GM19193 (cell line): ENCODE results near the gene RET.

ENCODE experiments used
- POLR2A ChIP-seq: IDR thresholded peaks from 4 replicates; pipeline ENCODE4 v1.6.1; 2011; ENCODE audit not compliant: insufficient read depth, insufficient read length; ENCODE audit errors: extremely low read depth

Gene RET

DNA sequence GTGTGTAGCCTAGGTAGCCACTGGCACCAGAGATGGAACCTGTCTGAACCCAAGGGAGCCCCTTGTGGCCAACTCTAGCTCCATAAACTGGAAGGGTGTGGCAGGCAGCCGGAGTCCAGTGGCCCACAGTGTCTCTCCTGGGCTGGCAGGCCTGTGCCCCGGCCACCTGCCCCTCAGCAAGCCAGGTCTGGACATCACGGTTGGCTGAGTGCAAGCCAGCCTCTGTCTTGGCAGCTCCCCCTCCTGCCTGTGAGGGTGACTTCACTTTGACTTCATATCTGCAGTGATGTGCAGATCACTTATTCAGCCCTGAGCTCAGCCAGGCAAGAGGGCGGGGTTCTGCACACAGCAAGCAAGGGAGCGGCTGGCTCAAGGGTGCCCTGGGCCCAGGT lies 1.3 kb upstream of the RET start:
- no peak for TF ChIP-seq POLR2A

DNA sequence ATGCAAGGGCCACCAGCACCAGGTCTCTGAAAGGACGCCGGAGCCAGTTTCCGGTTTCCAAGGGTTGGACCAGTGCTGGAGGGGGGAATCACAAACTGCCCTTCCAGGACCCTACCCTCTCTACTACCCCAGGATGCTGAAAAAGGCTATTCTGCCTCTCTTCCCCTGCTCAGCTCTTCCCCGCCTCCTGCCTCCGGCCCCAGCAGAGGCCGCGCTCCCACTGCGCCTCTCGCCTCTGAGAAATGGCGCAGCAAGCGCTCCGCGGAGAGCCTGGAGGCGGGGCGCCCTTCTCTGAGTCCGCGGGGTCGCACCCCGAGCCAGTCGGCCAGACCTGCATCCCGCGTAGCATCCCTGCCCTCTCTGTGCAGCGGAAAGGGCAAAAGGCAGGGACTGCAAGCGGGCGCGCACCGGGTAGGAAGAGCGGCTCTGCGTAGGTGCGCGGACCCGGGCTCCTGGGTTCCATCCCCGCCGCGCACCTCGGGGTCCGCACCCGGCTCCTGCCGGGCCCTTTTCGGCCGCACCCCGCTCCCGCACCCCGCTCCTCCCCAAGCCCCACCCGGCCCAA lies 476 bp upstream of the RET start:
- no peak for TF ChIP-seq POLR2A

DNA sequence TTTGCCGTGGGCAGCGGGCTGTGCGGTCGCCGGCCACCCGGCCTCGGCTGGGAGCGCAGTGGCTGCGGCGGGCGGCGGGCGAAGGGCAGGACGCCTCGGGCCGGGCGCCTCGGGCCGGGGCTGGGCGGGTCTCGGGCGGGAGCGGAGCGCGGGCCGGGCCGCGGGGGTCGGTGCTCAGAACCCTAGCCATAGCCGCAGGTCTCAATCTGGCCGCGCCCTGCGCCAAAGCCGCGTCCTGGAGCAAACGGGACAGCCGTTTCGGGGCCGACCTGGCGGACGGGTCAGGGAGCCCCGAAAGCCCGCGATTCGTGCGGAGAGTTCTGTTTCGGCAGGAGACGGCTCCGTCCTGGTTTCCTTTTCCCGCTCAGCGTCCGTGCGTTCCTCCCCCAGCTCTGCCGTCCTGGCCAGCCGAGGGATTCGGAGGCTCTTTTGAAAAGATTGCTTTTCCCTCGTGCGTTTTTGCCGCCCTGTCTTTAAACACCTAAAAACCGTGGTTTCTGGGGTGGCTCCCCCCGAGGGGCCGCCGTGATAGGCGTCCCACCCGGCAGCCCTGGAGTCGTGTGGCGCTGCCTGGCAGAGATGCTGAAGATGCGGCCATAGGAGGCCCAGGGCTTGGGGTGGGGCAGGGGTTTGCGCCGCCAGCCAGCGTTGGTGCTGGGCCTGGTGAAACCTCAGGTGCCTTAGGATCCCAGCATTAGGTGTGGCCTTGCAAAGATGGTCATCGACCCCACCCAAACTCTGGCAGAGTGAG lies 727 bp downstream of the RET start:
- TF ChIP-seq POLR2A: no peak

DNA sequence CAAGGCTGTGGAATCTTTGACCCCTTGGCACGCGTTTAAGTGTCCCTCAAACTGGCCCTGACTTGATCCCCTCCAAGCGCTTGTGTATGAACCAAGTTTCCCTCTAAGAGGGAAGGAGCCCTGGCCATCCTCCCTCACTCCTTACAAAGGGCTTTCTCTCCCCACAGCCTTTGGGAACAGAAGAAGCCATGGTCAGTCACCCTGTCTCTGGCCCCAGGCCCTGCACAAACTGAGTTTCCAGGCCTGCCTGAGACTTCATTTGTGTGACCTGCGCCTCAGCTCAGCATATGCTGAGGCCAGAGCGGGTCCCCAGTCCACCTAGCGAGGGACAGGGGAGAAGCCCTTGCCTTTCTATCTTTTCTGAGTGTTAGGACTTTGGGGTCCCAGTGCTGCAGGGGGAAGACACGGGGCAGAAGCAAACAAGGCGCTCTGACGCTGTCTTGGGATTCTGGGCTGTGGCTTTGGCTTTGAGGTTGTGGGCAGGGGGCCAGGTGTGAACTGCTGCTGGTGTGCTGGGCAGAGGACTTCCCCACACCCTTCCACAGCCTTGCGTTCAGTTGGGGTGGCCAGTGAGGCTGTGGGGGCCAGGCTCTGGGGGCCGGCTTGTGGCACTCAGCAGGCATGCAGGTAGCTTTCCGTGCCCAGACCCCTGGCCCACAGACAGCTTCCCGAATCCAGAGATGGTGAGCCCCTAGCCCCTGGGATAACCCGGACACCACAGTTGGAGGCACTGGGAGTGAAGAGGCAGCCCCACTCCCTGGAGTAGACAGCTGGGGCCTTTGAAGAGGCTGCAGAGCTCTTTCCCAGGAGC lies 1.5 kb downstream of the RET start:
- no peak for TF ChIP-seq POLR2A

DNA sequence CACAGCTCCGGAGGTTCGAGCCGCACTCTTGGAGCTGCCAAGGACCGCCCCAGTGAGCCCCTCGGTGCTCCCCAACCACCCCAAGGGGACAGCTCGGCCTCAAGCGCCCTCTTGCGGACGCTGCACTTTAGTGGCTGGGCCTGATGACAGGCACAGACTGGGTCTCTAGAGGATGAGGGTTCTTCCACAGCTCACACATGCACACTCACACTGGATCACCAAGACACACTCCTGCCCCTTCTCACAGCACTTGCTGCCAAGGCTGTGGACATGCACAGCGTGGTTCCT lies 2.1 kb downstream of the RET start:
- no peak for TF ChIP-seq POLR2A

DNA sequence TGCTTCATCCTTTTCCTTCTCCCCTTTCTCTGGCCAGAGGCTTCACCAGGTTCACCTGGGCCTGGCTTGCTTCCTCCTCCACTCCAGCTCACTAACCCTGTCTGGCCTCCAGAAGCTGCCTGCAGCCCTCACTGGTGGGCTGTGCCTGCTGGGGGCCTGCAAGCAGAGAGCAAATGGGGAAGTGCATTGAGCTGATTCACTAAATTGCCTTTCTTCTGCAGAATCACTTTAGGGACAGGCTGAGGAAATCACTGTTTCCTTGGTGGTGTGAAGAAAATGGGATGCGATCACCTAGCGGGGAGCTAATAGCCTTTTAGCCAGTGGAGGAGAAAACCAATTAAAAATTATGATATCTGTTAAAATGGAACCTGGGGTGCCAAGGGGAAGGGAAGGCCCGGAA lies 3.0 kb downstream of the RET start:
- no peak for TF ChIP-seq POLR2A

DNA sequence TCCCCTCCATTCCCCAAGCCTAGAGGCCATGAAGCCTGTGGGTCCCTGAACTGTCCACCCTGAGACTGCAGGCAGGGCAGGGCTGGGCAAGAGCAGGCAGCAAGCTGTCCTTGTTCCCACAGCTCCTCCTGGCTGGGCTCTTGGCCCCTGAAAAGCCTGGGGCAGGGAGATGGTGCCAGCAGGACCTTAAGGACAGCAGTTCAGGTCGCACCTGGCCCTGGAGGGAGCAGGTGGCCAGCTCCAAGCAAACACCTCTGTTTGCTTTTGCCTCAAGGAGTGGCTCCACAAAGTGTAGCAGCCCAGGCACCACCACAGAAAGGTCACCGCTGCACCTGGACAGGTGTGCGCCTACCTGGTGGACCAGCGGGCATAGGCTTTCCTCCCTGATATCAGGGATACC lies 5.2 kb downstream of the RET start:
- no peak for TF ChIP-seq POLR2A

DNA sequence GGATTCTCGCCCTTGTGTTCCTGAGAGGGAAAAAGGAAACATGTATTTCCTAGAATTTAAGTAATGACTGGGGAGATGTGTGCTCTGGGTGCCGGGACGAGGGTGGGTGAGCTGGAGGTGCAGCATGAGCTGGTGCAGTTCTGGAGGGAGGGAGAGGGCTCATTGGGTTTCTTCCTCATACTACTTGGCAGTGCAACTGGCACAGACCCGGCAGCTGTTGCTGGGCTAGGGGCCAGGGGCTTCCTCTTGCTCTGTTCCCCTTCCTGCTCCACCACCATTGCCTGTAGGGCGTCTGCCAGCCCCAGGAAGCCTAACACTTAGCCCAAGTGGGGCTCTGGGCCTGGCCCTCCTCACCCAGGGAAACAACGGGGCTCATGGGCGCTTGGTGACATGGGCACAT lies 5.9 kb downstream of the RET start:
- TF ChIP-seq POLR2A: no peak

DNA sequence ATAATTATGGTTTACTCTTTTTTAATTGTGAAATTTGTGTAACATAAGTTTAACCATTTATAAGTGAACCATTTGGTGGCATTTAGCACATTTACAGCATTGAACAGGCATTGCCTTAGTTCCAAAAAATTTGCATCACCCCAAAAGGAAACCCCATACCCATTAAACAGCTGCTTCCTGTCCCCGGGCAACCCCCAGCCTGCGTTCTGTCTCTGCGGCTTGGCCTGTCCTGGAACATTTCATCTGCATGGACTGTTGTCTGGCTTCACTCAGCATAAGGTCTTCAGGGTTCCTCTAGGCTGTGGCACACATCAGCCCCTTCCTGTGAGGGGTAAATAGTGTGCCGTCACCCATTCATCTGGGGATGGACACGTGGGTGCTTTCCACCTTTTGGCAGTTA lies 6.9 kb downstream of the RET start:
- TF ChIP-seq POLR2A: no peak

DNA sequence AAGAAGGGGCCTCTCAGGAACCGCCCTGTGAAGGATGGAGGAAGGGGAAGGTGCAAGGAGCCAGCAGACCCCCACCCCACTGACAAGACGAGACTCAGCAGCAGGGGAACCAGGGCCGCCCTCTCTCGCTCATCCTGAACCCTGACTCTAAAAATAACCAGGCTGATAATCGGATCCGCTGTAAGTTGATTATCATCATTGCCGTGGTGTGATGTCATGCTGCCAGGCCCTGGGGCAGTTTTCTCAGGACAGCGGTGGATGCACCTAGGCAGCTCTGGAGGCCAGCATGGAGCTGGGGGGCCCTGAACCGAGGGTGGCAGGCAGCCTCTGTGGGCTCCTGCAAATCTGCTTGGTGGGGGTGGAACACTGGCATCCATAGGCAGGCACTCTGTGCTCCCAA lies 7.9 kb downstream of the RET start:
- no peak for TF ChIP-seq POLR2A

DNA sequence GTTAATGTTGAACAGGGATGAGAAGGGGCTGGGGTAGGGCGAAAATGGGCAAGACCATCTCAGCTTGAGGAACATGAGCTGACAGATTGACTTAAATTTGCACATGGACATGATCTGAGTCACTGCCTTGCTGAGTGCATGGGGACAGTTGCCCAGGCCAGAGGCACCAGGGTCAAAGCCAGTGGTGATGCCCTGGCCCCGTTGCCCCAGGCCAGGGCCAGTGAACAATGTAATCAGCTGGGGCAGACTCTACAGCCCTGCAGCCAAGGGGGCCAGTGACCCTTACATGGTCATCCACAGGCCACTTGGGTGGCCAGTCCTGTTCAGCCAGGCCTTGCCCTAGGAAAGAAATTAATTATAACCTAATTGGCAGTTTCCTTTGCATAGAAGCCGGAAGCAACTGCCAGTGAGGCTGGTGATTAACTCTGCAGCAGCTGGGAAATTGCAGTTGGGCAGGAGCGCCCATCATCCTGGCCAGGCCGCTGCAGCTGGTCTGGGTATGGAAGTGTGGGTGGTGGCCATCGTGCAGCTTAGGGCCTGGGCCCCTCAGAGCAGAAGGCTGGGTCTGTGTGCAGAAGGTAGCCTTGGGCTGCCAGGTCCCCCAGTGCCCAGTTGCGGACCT lies 9.6 kb downstream of the RET start:
- no peak for TF ChIP-seq POLR2A

DNA sequence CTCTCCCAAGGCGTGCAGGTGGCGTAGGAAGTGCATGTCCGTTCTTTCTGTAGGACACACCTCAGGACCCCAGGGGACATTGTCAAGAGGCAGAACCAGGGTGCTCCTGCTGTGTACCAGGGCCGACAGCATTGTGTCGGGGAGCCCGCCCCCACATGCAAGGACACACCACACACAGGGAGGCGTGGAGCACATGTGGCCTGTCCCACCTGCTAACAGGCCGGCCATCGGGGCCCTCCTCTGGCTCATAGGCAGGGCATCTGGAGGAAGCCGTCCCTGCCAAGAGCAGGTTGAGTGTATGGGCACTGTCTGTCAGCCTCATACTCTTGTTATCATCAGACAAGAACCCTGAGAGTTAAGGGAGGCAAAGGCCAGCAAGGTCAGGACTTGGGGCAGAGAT lies 12.7 kb downstream of the RET start:
- TF ChIP-seq POLR2A: no peak

DNA sequence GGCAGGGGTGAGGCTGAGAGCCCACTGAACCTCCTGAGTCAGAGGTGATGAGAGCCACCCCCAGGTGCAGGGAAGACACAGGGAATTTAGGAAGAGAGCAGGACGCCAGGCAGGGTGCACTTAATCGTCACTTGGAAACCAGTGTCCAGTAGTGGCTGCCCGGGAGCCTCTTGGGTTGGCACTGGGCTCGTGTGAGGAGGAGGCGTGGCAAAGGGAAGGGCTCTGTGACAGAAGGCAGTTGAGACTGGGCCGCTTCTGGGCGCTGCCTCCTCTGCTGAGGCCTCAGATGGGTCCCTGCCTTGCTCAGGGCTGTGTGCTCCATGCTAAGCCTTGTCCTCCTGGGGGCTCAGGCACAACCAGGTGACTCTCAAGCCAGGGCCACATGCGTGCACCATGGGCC lies 13.3 kb downstream of the RET start:
- no peak for TF ChIP-seq POLR2A

DNA sequence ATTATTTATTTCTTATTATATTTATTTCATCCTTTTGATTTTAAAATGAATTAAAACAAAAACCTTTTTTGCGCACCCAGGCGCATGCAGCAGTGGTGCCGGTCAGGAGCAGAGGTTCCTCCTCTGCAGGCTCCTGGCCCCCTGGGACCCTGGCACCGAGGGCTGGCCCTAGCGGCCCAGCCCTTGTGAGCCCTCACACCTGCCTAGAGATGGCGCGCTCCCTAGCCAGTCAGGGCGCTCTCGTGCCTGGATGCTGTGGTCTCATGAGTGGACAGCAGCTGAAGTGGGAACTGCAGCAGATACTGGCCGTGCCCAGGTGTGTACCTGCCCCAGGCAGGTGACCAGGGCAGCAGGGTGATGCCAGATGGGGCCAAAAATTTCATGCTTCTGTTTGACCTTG lies 13.8 kb downstream of the RET start:
- no peak for TF ChIP-seq POLR2A

DNA sequence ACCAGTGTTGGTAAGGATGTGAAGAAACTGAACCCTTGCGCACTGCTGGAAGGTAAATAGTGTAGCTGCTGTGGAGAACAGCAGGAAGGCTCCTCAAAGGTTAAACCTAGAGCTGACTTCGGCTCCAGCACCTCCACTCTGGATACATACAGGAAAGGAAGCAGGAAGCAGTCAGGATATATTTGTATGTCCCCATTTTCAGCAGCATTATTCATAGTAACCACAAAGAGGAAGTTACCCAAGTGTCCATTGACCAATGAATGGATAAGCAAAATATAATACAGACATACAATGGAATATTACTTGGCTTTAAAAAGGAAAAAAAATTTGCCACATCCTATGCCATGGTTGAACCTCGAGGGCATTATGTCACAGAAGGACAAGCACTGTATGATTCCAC lies 15.0 kb downstream of the RET start:
- no peak for TF ChIP-seq POLR2A
